Measurements from ENCODE around the gene WDR93. TPM values are rescaled to one million over a fixed set of nuclear protein-coding genes. Genes with fewer than 3 reads are reported as not detected.
"Not testable (repeated sequence)": the region's sequence is repeated elsewhere in the genome, so short reads cannot be mapped to it uniquely, and the experiment has no call there.

WDR93 gene
- total RNA-seq, 1 donor from 2014 or later = not detected

- intact Hi-C loops (cut with micrococcal nuclease) = no loop called here
Measured at GRCh38 chr15:89766357-89767311, 76.0 kb downstream of the WDR93 start.

DNA sequence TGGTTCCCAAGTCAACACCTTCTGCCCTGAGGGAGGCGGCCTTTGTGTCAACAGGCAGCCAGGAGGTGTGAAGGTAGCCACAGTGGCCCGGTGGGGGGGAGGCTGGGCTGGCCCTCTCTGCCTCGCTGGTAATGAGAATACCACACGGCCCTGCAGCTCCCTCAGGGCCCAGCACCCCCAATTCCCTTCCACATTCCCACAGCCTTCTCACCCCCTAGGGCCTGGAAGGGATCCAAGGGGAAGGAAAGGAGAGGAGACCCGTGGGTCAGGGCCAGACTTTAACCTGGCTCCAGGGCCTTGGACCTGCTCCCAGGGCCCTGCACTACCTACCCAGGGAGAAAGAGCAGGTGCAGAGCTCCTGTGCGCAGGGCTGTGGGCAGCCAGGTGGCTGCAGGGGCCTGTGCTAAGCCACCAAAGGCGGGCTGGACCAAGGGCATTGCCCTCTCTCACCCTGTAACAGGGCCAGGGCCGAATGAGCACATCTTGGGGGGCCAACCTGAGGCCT, 76.9 kb downstream of the WDR93 start:
- intact Hi-C loops (cut with micrococcal nuclease) = no loop called here

DNA sequence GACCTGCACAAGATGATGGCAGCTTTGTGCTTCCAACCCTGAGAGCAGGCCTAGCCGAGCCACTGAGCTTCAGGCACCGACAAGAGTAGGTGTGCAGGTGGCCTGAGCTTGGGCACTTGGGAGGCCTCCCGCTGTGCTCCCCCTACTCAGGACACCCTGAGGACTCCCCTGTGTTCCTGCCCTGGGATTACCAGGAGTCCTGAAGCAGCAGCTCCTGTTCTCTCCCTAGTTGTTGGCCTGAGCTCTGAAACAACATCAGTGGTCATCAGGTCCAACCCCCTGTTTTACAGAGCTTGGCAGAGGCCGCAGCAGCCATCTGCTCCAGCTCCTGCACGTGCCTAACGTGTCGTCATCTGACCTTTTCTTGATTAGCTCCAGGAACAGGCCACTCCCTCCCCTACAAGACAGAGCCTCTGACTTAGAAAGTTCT, 77.5 kb downstream of the WDR93 start:
- intact Hi-C loops (cut with micrococcal nuclease) = no loop called here

DNA sequence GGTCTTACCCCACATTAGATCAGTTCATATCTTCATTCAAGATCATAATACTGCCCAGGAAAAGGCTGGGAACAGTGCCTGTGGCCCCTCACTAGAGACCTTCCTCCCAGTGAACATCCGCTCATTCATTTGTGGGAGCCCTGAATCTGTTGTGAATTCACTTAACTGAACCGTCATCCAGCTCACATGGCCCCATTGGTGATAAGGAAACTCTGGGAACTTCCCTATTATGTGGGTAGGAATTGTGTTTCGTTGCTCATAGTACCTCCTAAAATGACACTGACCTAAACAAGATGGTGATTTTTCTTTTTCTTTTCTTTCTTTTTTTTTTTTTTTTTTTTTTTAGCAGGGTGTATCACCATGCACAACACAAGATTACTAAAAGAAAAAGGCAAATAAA, 78.8 kb downstream of the WDR93 start:
- intact Hi-C loops (cut with micrococcal nuclease) = no loop called here

GRCh38 chr15:89770041-89770440, 79.4 kb downstream of the WDR93 start:
- intact Hi-C loops (cut with micrococcal nuclease) = no loop called here

GRCh38 chr15:89772932-89773583, 82.4 kb downstream of the WDR93 start:
- intact Hi-C loops (cut with micrococcal nuclease) = no loop called here

GRCh38 chr15:89774492-89774891, 83.9 kb downstream of the WDR93 start:
- intact Hi-C loops (cut with micrococcal nuclease) = no loop called here

DNA sequence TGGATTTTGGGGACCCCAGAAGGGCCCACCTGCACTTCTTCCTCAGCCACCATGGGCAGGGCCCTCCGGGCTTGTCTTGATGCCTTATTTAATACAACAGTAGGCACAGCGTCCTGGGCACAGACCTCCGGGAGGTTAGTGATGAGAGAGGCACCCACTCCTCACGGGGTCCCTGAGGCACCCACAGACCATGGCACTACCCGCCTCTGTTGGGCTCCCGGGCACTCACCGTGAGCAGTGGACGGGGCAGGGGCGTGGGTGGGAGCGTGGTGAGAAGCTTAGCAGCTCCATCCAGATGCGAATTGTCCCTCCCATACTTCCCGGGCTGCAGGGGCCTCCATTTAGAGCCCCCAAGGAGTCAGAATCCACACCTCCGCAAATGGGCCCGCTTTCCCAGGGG, 85.2 kb downstream of the WDR93 start:
- intact Hi-C loops (cut with micrococcal nuclease) = no loop called here

DNA sequence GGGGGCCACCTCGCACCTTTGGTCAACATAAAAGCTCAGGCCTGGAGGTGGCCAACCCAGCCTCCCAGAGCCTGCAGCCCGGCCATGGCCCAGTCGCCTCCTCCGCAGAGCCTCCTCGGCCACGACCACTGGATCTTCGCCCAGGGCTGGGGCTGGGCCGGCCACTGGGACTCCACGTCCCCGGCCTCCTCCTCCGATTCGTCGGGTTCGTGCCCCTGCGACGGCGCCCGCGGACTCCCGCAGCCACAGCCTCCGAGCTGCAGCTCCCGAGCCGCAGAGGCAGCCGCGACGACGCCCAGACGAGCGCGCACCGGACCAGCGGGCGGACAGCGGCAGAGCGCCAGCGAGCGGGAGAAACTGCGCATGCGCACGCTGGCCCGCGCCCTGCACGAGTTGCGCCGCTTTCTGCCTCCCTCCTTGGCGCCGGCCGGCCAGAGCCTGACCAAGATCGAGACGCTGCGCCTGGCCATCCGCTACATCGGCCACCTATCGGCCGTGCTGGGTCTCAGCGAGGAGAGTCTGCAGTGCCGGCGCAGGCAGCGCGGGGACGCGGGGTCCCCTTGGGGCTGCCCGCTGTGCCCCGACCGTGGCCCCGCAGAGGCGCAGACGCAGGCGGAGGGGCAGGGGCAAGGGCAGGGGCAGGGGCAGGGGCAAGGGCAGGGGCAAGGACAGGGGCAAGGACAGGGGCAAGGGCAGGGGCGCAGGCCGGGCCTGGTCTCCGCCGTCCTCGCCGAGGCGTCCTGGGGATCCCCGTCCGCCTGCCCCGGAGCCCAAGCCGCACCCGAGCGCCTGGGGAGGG, 85.9 kb downstream of the WDR93 start, which contains the start of gene MESP2:
TSS of gene MESP2 (plus strand) at position 59 of the 799 bp plus-strand sequence. CDS start at position 85, 26 bp downstream.
- intact Hi-C loops (cut with micrococcal nuclease) = no loop called here

GRCh38 chr15:89777073-89777751, 86.6 kb downstream of the WDR93 start:
- intact Hi-C loops (cut with micrococcal nuclease) = no loop called here

GRCh38 chr15:89777782-89778380, 87.3 kb downstream of the WDR93 start:
- intact Hi-C loops (cut with micrococcal nuclease) = no loop called here

DNA sequence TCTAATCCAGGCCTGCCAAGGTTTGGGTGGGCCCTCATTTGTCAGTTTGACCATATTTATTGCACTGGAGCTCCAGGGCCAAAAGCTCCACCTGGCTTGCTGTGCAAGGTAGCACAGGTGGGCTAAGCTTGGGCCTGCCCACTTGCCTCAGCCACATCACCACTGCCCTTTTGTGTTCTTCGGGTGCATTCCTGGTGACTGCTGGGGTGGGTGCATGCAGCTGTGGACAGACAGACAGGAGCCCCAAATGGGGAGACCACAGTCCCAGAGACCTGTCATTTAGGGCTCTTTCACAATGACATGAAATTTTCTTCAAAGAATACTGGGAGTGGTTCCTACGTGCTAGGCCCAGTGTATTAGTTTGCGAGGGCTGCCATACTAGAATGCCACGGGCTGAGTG, 88.2 kb downstream of the WDR93 start:
- intact Hi-C loops (cut with micrococcal nuclease) = no loop called here

GRCh38 chr15:89780601-89781000, 90.0 kb downstream of the WDR93 start:
- intact Hi-C loops (cut with micrococcal nuclease) = no loop called here

DNA sequence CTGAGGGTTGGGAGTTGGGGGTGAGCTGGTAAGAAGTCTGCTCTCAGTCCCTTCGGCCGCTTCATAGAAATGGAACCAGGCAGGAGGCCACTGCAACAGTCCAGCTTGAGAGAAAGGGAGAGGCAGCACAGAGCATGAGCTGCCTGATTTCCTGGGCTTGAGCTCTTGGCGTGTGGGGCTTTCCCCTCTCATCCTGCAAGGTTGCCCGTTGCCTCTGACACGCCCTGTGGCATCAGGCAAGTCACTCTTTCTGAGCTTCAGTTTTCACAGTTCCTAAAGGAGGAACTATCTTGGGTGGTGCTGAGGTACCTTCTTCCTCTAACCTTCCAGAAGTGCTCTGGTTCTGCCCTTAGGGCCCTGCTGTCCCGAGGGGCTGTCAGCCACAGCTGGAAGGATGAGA, 90.4 kb downstream of the WDR93 start:
- intact Hi-C loops (cut with micrococcal nuclease) = no loop called here

DNA sequence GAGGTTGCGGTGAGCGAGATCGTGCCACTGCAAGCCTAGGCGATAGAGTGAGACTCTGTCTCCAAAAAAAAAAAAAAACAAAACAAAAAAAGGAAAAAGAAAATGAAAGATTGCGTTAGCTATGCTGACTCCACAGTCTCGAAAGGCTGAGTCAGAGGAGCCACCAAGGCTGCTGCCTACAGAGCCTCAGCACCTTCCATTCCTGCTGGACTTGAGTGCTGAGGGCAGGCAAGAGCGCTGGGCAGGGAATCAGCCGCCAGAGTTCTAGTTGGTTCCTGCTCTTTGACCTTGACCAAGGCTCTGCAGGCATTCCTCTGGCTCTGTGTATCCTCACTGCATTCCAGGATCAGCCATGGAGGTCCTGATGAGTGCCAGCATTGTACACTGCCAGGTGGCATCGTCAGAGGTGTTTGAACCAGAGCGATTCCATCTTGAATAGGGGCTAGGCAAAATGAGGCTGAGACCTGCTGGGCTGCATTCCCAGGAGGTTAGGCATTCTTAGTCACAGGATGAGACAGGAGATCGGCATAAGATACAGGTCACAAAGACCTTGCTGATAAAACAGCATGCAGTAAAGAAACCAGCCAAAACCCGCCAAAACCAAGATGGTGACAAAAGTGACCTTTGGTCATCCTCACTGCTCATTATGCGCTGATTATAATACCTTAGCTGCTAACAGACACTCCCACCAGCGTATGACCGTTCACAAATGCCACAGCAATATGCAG, 91.4 kb downstream of the WDR93 start:
- intact Hi-C loops (cut with micrococcal nuclease) = no loop called here

GRCh38 chr15:89782619-89782950, 92.0 kb downstream of the WDR93 start:
- intact Hi-C loops (cut with micrococcal nuclease) = not testable (repeated sequence)

- intact Hi-C loops (cut with micrococcal nuclease) = no loop called here
Measured at GRCh38 chr15:89783111-89783860, 92.7 kb downstream of the WDR93 start.

DNA sequence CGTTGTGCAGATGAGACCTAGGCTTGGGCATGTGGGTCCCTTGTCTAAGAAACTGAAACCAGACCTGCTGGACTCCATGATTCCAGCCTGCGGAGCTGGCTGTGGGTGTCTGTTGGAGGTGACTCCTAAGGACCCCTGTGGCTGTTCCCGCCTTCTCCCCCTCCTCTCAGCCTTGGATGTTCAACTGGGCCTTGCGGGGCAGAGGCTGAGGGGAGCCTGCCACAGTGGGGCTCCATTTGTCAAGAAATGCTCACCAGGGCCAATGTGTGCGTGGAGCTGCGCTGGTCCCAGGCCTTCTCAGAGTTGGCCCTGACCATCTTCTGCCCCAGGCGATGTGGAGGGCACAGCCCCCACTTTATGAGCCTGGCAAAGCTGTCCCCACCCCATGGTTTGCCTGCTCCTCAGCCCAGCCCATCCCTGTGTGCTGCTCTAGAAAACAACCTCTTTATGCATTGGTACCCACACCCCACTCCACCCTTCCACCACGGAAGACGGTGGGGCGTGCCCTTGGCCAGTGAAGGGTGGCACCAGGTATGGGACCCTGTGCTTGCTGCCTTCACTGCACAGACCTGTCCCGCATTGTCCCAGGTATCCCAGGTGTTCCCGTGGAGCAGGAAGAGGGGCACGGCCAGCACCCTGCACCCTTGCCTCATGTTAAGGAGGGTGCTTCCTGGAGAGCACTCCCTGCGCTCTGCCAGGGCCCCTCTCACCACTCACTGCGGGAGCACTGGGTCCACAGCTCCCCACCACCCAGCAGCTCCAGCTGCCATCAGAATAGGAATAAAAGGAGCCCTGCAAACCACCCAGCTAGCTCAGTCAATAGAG, 93.5 kb downstream of the WDR93 start:
- intact Hi-C loops (cut with micrococcal nuclease) = no loop called here

GRCh38 chr15:89784686-89784960, 94.0 kb downstream of the WDR93 start:
- intact Hi-C loops (cut with micrococcal nuclease) = no loop called here

Data from T-helper 2 cell treated with Interferon-gamma antibody and Interleukin-4, amounts not matched to agents 100 ng/mL and 5 ng/mL, for 36 hours (primary cell).